Measurements from ENCODE around the gene ARL4D.

DNA sequence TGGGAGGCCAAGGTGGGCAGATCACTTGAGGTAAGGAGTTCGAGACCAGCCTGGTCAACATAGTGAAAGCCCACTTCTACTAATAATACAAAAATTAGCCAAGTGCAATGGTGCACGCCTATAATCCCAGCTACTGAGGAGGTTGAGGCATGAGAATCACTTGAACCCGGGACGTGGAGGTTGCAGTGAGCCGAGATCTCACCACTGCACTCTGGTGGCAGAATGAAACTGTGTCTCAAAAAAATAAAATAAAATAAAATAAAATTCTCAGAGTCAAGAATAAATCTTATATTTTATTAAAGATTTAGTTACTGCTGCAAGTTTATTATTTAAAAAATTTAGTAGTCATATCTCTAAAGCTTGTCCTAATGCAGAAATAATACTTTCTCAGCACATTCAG, 29.7 kb downstream of the ARL4D start:
- TF ChIP-seq, protein P1, sequence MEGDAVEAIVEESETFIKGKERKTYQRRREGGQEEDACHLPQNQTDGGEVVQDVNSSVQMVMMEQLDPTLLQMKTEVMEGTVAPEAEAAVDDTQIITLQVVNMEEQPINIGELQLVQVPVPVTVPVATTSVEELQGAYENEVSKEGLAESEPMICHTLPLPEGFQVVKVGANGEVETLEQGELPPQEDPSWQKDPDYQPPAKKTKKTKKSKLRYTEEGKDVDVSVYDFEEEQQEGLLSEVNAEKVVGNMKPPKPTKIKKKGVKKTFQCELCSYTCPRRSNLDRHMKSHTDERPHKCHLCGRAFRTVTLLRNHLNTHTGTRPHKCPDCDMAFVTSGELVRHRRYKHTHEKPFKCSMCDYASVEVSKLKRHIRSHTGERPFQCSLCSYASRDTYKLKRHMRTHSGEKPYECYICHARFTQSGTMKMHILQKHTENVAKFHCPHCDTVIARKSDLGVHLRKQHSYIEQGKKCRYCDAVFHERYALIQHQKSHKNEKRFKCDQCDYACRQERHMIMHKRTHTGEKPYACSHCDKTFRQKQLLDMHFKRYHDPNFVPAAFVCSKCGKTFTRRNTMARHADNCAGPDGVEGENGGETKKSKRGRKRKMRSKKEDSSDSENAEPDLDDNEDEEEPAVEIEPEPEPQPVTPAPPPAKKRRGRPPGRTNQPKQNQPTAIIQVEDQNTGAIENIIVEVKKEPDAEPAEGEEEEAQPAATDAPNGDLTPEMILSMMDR (IDR thresholded peaks at IDR 0.05): peak in 2 of 3 experiments; percentile 36 to 47
- TF ChIP-seq POLR2A (IDR thresholded peaks at IDR 0.05; ENCODE audit: low read depth) (no peak), EP300 (IDR thresholded peaks at IDR 0.05) (no peak)
